ENCODE data around the gene C2orf92. TPM values are rescaled to one million over a fixed set of nuclear protein-coding genes. Genes with fewer than 3 reads are reported as not detected.

The C2orf92 gene
- total RNA-seq, 1 experiment from 2014 or later = 11.2 TPM

- H2AFZ ChIP-seq = no peak overlapping the region
Measured at GRCh38 chr2:97723156-97724072, 53.9 kb downstream of the C2orf92 start.

GRCh38 chr2:97724073-97724410, 54.5 kb downstream of the C2orf92 start:
- no peak for TF ChIP-seq CTCF (conservative IDR thresholded peaks at IDR 0.05)
- TF ChIP-seq EZH2 (IDR thresholded peaks at IDR 0.05; ENCODE audit: low read depth) = no peak
- Histone ChIP-seq H3K9me3 (ENCODE audit: insufficient read depth, low read depth) (peaks cover 5% of the 10 kb centered on the region; the same call in 1 of the 2 replicates), H3K9me2 (ENCODE audit: insufficient read depth) (no peaks in the 10 kb centered on the region), H3K4me2 (no peak overlapping the region), H3F3A (ENCODE audit: insufficient read depth, low read depth) (no peaks in the 10 kb centered on the region; the same call in 1 of the 2 replicates), H4K20me1 (ENCODE audit: insufficient read depth) (no peaks in the 10 kb centered on the region), H3K4me3 (no peak overlapping the region), H3K79me2 (ENCODE audit: low read depth) (no peaks in the 10 kb centered on the region), H3K27me3 (ENCODE audit: insufficient read depth, low read depth) (peaks cover 6% of the 10 kb centered on the region; the same call in 1 of the 2 replicates), H3K27ac (no peak overlapping the region), H2AFZ (no peak overlapping the region), H3K36me3 (ENCODE audit: low read depth) (no peaks in the 10 kb centered on the region), H3K4me1 (replicated peaks; ENCODE audit: insufficient read depth) (no peaks in the 10 kb centered on the region)
- no peak for DNase-seq
- ChIA-PET POLR2A (ENCODE audit: unreplicated experiment) (interaction anchor here (0.7 kb wide), 1 partner anchor 31 kb away, joined by 3 read pairs; no protein-coding TSS in a partner anchor), CTCF (no interaction called here)
- BruUV-seq (replicated peaks) = no TSS peak
- intact Hi-C loops (cut with micrococcal nuclease; ENCODE audit: unreplicated experiment) = no loop called here

More at GRCh38 chr2:97723156-97724072, 53.9 kb downstream of the C2orf92 start:
- CTCF ChIA-PET = no interaction called here
- no peak overlapping the region for H3K27ac ChIP-seq
- H3K9me3 ChIP-seq (ENCODE audit: insufficient read depth, low read depth) = peaks cover 5% of the 10 kb centered on the region; the same call in 1 of the 2 replicates
- no peak for TF ChIP-seq EZH2 (IDR thresholded peaks at IDR 0.05; ENCODE audit: low read depth)
- no peak for TF ChIP-seq CTCF (conservative IDR thresholded peaks at IDR 0.05)
- no peaks in the 10 kb centered on the region for H3K9me2 ChIP-seq (ENCODE audit: insufficient read depth)
- no peaks in the 10 kb centered on the region for H3K4me1 ChIP-seq (replicated peaks; ENCODE audit: insufficient read depth)
- H3K4me3 ChIP-seq = no peak overlapping the region
- H3K36me3 ChIP-seq (ENCODE audit: low read depth) = no peaks in the 10 kb centered on the region
- POLR2A ChIA-PET (ENCODE audit: unreplicated experiment) = interaction anchor here (0.7 kb wide), 1 partner anchor 31 kb away, joined by 3 read pairs; no protein-coding TSS in a partner anchor
- peaks cover 13% of the 10 kb centered on the region; the same call in 1 of the 2 replicates for H3K27me3 ChIP-seq (ENCODE audit: insufficient read depth, low read depth)
- H3K79me2 ChIP-seq (ENCODE audit: low read depth) = no peaks in the 10 kb centered on the region
- no peak overlapping the region for H3K4me2 ChIP-seq
- H3F3A ChIP-seq (ENCODE audit: insufficient read depth, low read depth) = no peaks in the 10 kb centered on the region; the same call in 1 of the 2 replicates
- BruUV-seq (replicated peaks) = no TSS peak
- H4K20me1 ChIP-seq (ENCODE audit: insufficient read depth) = no peaks in the 10 kb centered on the region
- DNase-seq = no peak
- intact Hi-C loops (cut with micrococcal nuclease; ENCODE audit: unreplicated experiment) = no loop called here

GRCh38 chr2:97724501-97724900, 55.0 kb downstream of the C2orf92 start:
- Histone ChIP-seq H4K20me1 (ENCODE audit: insufficient read depth) (no peaks in the 10 kb centered on the region), H3K9me2 (ENCODE audit: insufficient read depth) (no peaks in the 10 kb centered on the region), H2AFZ (no peak overlapping the region), H3K9me3 (ENCODE audit: insufficient read depth, low read depth) (peaks cover 5% of the 10 kb centered on the region; the same call in 1 of the 2 replicates), H3F3A (ENCODE audit: insufficient read depth, low read depth) (no peaks in the 10 kb centered on the region; the same call in 1 of the 2 replicates), H3K27ac (no peak overlapping the region), H3K36me3 (ENCODE audit: low read depth) (no peaks in the 10 kb centered on the region), H3K4me3 (no peak overlapping the region), H3K79me2 (ENCODE audit: low read depth) (no peaks in the 10 kb centered on the region), H3K4me2 (no peak overlapping the region), H3K27me3 (ENCODE audit: insufficient read depth, low read depth) (peaks cover 5% of the 10 kb centered on the region; the same call in 1 of the 2 replicates), H3K4me1 (replicated peaks; ENCODE audit: insufficient read depth) (no peaks in the 10 kb centered on the region)
- ChIA-PET CTCF (no interaction called here), POLR2A (ENCODE audit: unreplicated experiment) (no interaction called here)
- no TSS peak for BruUV-seq (replicated peaks)
- no peak for DNase-seq
- intact Hi-C loops (cut with micrococcal nuclease; ENCODE audit: unreplicated experiment) = no loop called here
- TF ChIP-seq EZH2 (IDR thresholded peaks at IDR 0.05; ENCODE audit: low read depth) (no peak), CTCF (conservative IDR thresholded peaks at IDR 0.05) (no peak)
